Nephron (organoid): Measurements from ENCODE around the gene ASB7.

ENCODE experiments used
- H3K27ac Mint-ChIP-seq, 3 experiments: 2 replicates each; pipeline ENCODE4 v1.8.0; 2020; ENCODE audit warnings: mixed read lengths in 3 of 3, mild to moderate bottlenecking in 2 of 3, moderate library complexity in 1 of 3
- H3K27me3 Mint-ChIP-seq: 2 replicates; pipeline ENCODE4 v1.8.0; 2021; ENCODE audit warnings: low read depth, mild to moderate bottlenecking, moderate library complexity, mixed read lengths
- H3K36me3 Mint-ChIP-seq: 2 replicates; pipeline ENCODE4 v1.8.0; 2020; ENCODE audit warnings: low read depth, mixed read lengths
- H3K4me1 Mint-ChIP-seq: 2 replicates; pipeline ENCODE4 v1.8.0; 2020; ENCODE audit warnings: mixed read lengths
- H3K4me3 Mint-ChIP-seq, 3 experiments: 2 replicates each; pipeline ENCODE4 v1.8.0; 2020; ENCODE audit warnings: mild to moderate bottlenecking in 3 of 3, mixed read lengths in 3 of 3, moderate library complexity in 2 of 3
- H3K9me3 Mint-ChIP-seq: 2 replicates; pipeline ENCODE4 v1.8.0; 2020; ENCODE audit warnings: mixed read lengths
- CTCF ChIP-seq, 3 experiments: fragments of 200-600 bp; sonication (generic); IDR thresholded peaks; one replicate each; pipeline ENCODE4 v1.5.0; 2021; ENCODE audit warnings: antibody characterized with exemption in 3 of 3; ENCODE audit not compliant: unreplicated experiment in 3 of 3

ASB7 gene

DNA sequence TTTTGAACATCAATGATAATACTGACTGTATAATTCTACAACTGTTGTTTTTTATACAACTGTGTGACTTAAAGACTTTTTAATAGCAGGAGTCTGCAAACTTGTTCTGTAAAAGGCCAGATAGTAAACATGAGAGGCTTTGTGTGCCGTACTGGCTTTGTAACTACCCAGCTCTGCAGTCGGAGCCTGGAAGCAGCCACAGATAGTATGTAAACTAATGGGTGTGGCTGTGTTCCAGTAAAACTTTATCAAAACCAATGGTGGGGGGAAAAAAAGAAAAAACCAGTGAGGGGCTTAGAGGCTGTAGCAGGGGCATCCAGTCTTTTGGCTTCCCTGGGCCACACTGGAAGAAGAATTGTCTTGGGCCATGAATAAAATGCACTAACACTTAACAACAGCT, 11.9 kb downstream of the ASB7 start:
- H3K4me3 Mint-ChIP-seq = no peak overlapping the region
- no peaks in the 10 kb centered on the region for H3K9me3 Mint-ChIP-seq
- H3K36me3 Mint-ChIP-seq = peaks cover 48% of the 10 kb centered on the region
- H3K4me1 Mint-ChIP-seq = no peaks in the 10 kb centered on the region
- TF ChIP-seq CTCF (IDR thresholded peaks at IDR 0.05; ENCODE audit: unreplicated experiment in 3 of 3) = no peak
- no peak overlapping the region for H3K27ac Mint-ChIP-seq
- no peaks in the 10 kb centered on the region for H3K27me3 Mint-ChIP-seq

DNA sequence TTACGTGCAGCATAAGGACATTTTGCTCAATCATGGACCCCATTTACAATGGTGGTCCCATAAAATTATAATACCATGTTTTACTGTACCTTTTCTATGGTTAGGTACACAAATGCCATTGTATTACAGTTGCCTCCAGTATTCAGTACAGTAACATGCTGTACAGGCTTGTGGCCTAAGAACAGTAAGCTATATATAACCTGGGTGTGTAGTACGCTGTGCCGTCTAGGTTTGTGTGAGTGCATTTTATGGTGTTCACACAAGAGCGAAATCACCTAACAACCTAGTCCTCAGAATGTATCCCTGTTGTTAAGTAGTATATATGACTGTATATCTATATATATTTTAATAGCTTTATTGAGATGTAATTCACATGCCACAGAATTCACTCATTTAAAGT, 12.5 kb downstream of the ASB7 start:
- Mint-ChIP-seq H3K4me1 (no peaks in the 10 kb centered on the region), H3K9me3 (no peaks in the 10 kb centered on the region), H3K4me3 (no peak overlapping the region), H3K27ac (no peak overlapping the region), H3K27me3 (no peaks in the 10 kb centered on the region), H3K36me3 (peaks cover 49% of the 10 kb centered on the region)
- no peak for TF ChIP-seq CTCF (IDR thresholded peaks at IDR 0.05; ENCODE audit: unreplicated experiment in 3 of 3)

- TF ChIP-seq CTCF (IDR thresholded peaks at IDR 0.05; ENCODE audit: unreplicated experiment in 3 of 3) = no peak
- H3K27ac Mint-ChIP-seq = no peak overlapping the region
- H3K36me3 Mint-ChIP-seq = peaks cover 51% of the 10 kb centered on the region
- H3K4me3 Mint-ChIP-seq = no peak overlapping the region
- no peaks in the 10 kb centered on the region for H3K27me3 Mint-ChIP-seq
- no peaks in the 10 kb centered on the region for H3K4me1 Mint-ChIP-seq
- peaks cover 2% of the 10 kb centered on the region for H3K9me3 Mint-ChIP-seq
These were observed 13.4 kb downstream of the ASB7 start for GRCh38 chr15:100615801-100616200.

- TF ChIP-seq CTCF (IDR thresholded peaks at IDR 0.05; ENCODE audit: unreplicated experiment in 3 of 3) = no peak
- Mint-ChIP-seq H3K4me1 (no peaks in the 10 kb centered on the region), H3K27ac (no peak overlapping the region), H3K36me3 (peaks cover 55% of the 10 kb centered on the region), H3K9me3 (peaks cover 2% of the 10 kb centered on the region), H3K4me3 (no peak overlapping the region), H3K27me3 (no peaks in the 10 kb centered on the region)
These were observed 14.3 kb downstream of the ASB7 start for GRCh38 chr15:100616700-100617099.

- H3K36me3 Mint-ChIP-seq = peaks cover 40% of the 10 kb centered on the region
- no peak overlapping the region for H3K4me3 Mint-ChIP-seq
- H3K4me1 Mint-ChIP-seq = no peaks in the 10 kb centered on the region
- H3K9me3 Mint-ChIP-seq = peaks cover 2% of the 10 kb centered on the region
- no peak overlapping the region for H3K27ac Mint-ChIP-seq
- H3K27me3 Mint-ChIP-seq = no peaks in the 10 kb centered on the region
- TF ChIP-seq CTCF (IDR thresholded peaks at IDR 0.05; ENCODE audit: unreplicated experiment in 3 of 3) = no peak
These were observed 20.9 kb downstream of the ASB7 start for GRCh38 chr15:100623301-100623700.

DNA sequence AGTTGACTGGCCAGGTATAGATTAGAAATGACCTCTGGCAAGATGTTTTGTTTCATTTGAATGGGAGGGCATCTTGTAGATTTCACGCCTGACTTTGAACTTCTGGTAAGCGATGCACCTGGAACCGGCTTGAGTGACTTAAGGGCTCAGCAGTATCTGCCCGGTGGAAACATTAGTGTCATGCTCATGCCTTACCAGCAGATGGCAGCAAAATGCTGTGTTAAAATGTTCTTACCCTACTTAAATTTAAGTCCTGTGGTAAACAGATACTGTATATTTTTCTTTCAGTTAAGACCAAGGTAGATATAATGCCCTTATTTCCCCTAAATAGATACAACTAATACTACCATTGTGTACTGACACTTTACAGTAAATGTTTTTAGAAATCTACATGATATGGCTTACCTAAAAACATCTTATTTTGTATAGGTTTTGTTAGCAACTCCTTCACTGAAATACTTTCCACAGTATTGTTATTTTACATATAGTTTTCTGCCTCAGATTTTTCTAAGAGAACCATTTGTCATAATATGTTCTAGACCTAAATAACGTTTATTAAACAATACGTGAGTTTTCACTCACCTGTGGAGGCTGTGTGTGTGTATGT, 25.5 kb downstream of the ASB7 start:
- Mint-ChIP-seq H3K9me3 (no peaks in the 10 kb centered on the region), H3K27ac (no peak overlapping the region), H3K4me3 (no peak overlapping the region), H3K36me3 (peaks cover 34% of the 10 kb centered on the region), H3K27me3 (no peaks in the 10 kb centered on the region), H3K4me1 (peaks cover 5% of the 10 kb centered on the region)
- peak; percentile 68 to 91 (median 76) for TF ChIP-seq CTCF (IDR thresholded peaks at IDR 0.05; ENCODE audit: unreplicated experiment in 3 of 3)
